Measurements from ENCODE around the gene HOXA3. TPM values are rescaled to one million over a fixed set of nuclear protein-coding genes. Genes with fewer than 3 reads are reported as not detected.

Gene HOXA3
- total RNA-seq, 1 donor from 2014 or later: 77.4 TPM

- Mint-ChIP-seq H3K4me3 (ENCODE audit: low read depth) (peak overlapping the region; percentile 97), H3K36me3 (ENCODE audit: insufficient read depth) (peaks cover 22% of the 10 kb centered on the region), H3K9me3 (ENCODE audit: low read depth) (no peaks in the 10 kb centered on the region), H3K27ac (peak overlapping the region; percentile 99), H3K4me1 (ENCODE audit: low read depth) (peaks cover 54% of the 10 kb centered on the region), H3K27me3 (no peaks in the 10 kb centered on the region)
- DNase-seq (ENCODE audit: low spot score, unreplicated experiment): no peak
- no peak for TF ChIP-seq CTCF (IDR thresholded peaks at IDR 0.05; ENCODE audit: unreplicated experiment)
Measured at GRCh38 chr7:27112361-27112760, 40.0 kb downstream of the HOXA3 start.

GRCh38 chr7:27111751-27112277 is 40.6 kb downstream of the HOXA3 start:
- peaks cover 53% of the 10 kb centered on the region for H3K4me1 Mint-ChIP-seq (ENCODE audit: low read depth)
- H3K27ac Mint-ChIP-seq: peak overlapping the region; percentile 99

GRCh38 chr7:27111042-27111750 is 41.2 kb downstream of the HOXA3 start:
- Mint-ChIP-seq H3K27ac (peak overlapping the region; percentile 99), H3K9me3 (ENCODE audit: low read depth) (no peaks in the 10 kb centered on the region), H3K36me3 (ENCODE audit: insufficient read depth) (peaks cover 21% of the 10 kb centered on the region), H3K27me3 (no peaks in the 10 kb centered on the region), H3K4me1 (ENCODE audit: low read depth) (peaks cover 52% of the 10 kb centered on the region), H3K4me3 (ENCODE audit: low read depth) (peak overlapping the region; percentile 97)
- no peak for DNase-seq (ENCODE audit: low spot score, unreplicated experiment)
- TF ChIP-seq CTCF (IDR thresholded peaks at IDR 0.05; ENCODE audit: unreplicated experiment): no peak

More at GRCh38 chr7:27111751-27112277, 40.6 kb downstream of the HOXA3 start:
- TF ChIP-seq CTCF (IDR thresholded peaks at IDR 0.05; ENCODE audit: unreplicated experiment): no peak
- DNase-seq (ENCODE audit: low spot score, unreplicated experiment): no peak
- Mint-ChIP-seq H3K9me3 (ENCODE audit: low read depth) (no peaks in the 10 kb centered on the region), H3K27me3 (no peaks in the 10 kb centered on the region), H3K4me3 (ENCODE audit: low read depth) (peak overlapping the region; percentile 97), H3K36me3 (ENCODE audit: insufficient read depth) (peaks cover 21% of the 10 kb centered on the region)

GRCh38 chr7:27110186-27111031 is 42.0 kb downstream of the HOXA3 start:
- peak; percentile 76 for DNase-seq (ENCODE audit: low spot score, unreplicated experiment)
- no peaks in the 10 kb centered on the region for H3K9me3 Mint-ChIP-seq (ENCODE audit: low read depth)
- H3K4me3 Mint-ChIP-seq (ENCODE audit: low read depth): peak overlapping the region; percentile 97
- H3K4me1 Mint-ChIP-seq (ENCODE audit: low read depth): peaks cover 57% of the 10 kb centered on the region
- H3K27me3 Mint-ChIP-seq: no peaks in the 10 kb centered on the region
- no peak for TF ChIP-seq CTCF (IDR thresholded peaks at IDR 0.05; ENCODE audit: unreplicated experiment)
- peaks cover 20% of the 10 kb centered on the region for H3K36me3 Mint-ChIP-seq (ENCODE audit: insufficient read depth)
- H3K27ac Mint-ChIP-seq: peak overlapping the region; percentile 99

- H3K36me3 Mint-ChIP-seq (ENCODE audit: insufficient read depth): peaks cover 20% of the 10 kb centered on the region
- no peaks in the 10 kb centered on the region for H3K9me3 Mint-ChIP-seq (ENCODE audit: low read depth)
- H3K27me3 Mint-ChIP-seq: no peaks in the 10 kb centered on the region
- H3K27ac Mint-ChIP-seq: peak overlapping the region; percentile 90
- H3K4me3 Mint-ChIP-seq (ENCODE audit: low read depth): peak overlapping the region; percentile 71
- DNase-seq (ENCODE audit: low spot score, unreplicated experiment): no peak
- peaks cover 58% of the 10 kb centered on the region for H3K4me1 Mint-ChIP-seq (ENCODE audit: low read depth)
- no peak for TF ChIP-seq CTCF (IDR thresholded peaks at IDR 0.05; ENCODE audit: unreplicated experiment)
Measured at GRCh38 chr7:27109466-27110185, 42.8 kb downstream of the HOXA3 start.
